CD4-positive, alpha-beta memory T cell (primary cell): ENCODE data around the gene ZBTB20. TPM values are rescaled to one million over a fixed set of nuclear protein-coding genes. Genes with fewer than 3 reads are reported as not detected.
"Not testable (repeated sequence)": the region's sequence is repeated elsewhere in the genome, so short reads cannot be mapped to it uniquely, and the experiment has no call there.

Source experiments
- CTCF ChIA-PET: fragments of 350-600 bp; sonication (Branson Sonifier 250); formaldehyde crosslinking; loops from one replicate; lab custom pipeline; 2021; ENCODE audit warnings: inconsistent platforms; ENCODE audit not compliant: partially characterized antibody; lab: Charles Lee
- POLR2A ChIA-PET: fragments of 350-600 bp; sonication (Branson Sonifier 250); formaldehyde crosslinking; loops from one replicate; lab custom pipeline; 2021; ENCODE audit not compliant: partially characterized antibody; lab: Charles Lee
- DNase-seq, 5 donors: peaks; one replicate each; pipeline versions ENCODE4 v3.0.0 to v3.0.0-alpha.2; 2020 to 2022; ENCODE audit warnings: mixed read lengths in 1 of 5
- H3K27ac ChIP-seq: one replicate; pipeline ENCODE4 v1.7.0; 2013; ENCODE audit warnings: low read depth, low read length
- H3K27me3 ChIP-seq: 2 replicates; pipeline ENCODE4 v1.7.0; 2013; ENCODE audit warnings: mild to moderate bottlenecking, low read length, moderate library complexity; ENCODE audit not compliant: insufficient read depth
- H3K36me3 ChIP-seq: 2 replicates; pipeline ENCODE4 v1.7.0; 2013; ENCODE audit warnings: mild to moderate bottlenecking, low read length, moderate library complexity; ENCODE audit not compliant: insufficient read depth
- H3K4me1 ChIP-seq: 2 replicates; pipeline ENCODE4 v1.7.0; 2013; ENCODE audit warnings: mild to moderate bottlenecking, low read length, moderate library complexity; ENCODE audit not compliant: insufficient read depth
- H3K4me3 ChIP-seq, 2 donors: one replicate each; pipeline ENCODE4 v1.7.0; 2013; ENCODE audit warnings: low read length in 2 of 2, mild to moderate bottlenecking in 1 of 2
- H3K9me3 ChIP-seq, 2 donors: one replicate each; pipeline ENCODE4 v1.7.0; 2013; ENCODE audit warnings: low read length in 2 of 2, control low read depth in 1 of 2; ENCODE audit not compliant: control insufficient read depth in 1 of 2
- H3K27ac Mint-ChIP-seq, 7 donors: one replicate each; pipeline ENCODE4 v1.8.0; 2020 to 2021; ENCODE audit warnings: mixed read lengths in 7 of 7, mild to moderate bottlenecking in 6 of 7, inconsistent platforms in 3 of 7, moderate library complexity in 3 of 7
- H3K27me3 Mint-ChIP-seq, 2 donors: one replicate each; pipeline ENCODE4 v1.8.0; 2020 to 2021; ENCODE audit warnings: mixed read lengths in 2 of 2
- H3K36me3 Mint-ChIP-seq, 2 donors: one replicate each; pipeline ENCODE4 v1.8.0; 2020 to 2021; ENCODE audit warnings: mixed read lengths in 2 of 2, inconsistent platforms in 1 of 2, mild to moderate bottlenecking in 1 of 2
- H3K4me1 Mint-ChIP-seq, 4 donors: one replicate each; pipeline ENCODE4 v1.8.0; 2020 to 2021; ENCODE audit warnings: mixed read lengths in 4 of 4, mild to moderate bottlenecking in 1 of 4
- H3K4me3 Mint-ChIP-seq, 8 donors: one replicate each; pipeline ENCODE4 v1.8.0; 2020 to 2021; ENCODE audit warnings: mixed read lengths in 8 of 8, mild to moderate bottlenecking in 7 of 8, moderate library complexity in 6 of 8, inconsistent platforms in 3 of 8
- H3K9me3 Mint-ChIP-seq, 8 donors: one replicate each; pipeline ENCODE4 v1.8.0; 2020 to 2021; ENCODE audit warnings: mixed read lengths in 8 of 8, mild to moderate bottlenecking in 5 of 8, inconsistent platforms in 3 of 8, moderate library complexity in 1 of 8
- intact Hi-C: fragments of 100-400 bp; cut with micrococcal nuclease; formaldehyde crosslinking; loops from one replicate; pipeline ENCODE4 v1.15.1; 2023
- polyA plus RNA-seq, 2 donors: library from polyadenylated mRNA; unstranded; fragments of 300-500 nt; fragmentation: Illumina TruSeq; gene quantifications; one replicate each; pipeline ENCODE4 v1.2.3, GENCODE V29; 2021
- total RNA-seq, 2 experiments: library from RNA; stranded (reverse); gene quantifications; one replicate each; pipeline ENCODE4 v1.2.3, GENCODE V29; 2021

Gene ZBTB20
- 10 to 100 TPM; 52.4 to 58.4 TPM for total RNA-seq
- polyA plus RNA-seq, result 10 to 100 TPM; 21.9 to 30.5 TPM

DNA sequence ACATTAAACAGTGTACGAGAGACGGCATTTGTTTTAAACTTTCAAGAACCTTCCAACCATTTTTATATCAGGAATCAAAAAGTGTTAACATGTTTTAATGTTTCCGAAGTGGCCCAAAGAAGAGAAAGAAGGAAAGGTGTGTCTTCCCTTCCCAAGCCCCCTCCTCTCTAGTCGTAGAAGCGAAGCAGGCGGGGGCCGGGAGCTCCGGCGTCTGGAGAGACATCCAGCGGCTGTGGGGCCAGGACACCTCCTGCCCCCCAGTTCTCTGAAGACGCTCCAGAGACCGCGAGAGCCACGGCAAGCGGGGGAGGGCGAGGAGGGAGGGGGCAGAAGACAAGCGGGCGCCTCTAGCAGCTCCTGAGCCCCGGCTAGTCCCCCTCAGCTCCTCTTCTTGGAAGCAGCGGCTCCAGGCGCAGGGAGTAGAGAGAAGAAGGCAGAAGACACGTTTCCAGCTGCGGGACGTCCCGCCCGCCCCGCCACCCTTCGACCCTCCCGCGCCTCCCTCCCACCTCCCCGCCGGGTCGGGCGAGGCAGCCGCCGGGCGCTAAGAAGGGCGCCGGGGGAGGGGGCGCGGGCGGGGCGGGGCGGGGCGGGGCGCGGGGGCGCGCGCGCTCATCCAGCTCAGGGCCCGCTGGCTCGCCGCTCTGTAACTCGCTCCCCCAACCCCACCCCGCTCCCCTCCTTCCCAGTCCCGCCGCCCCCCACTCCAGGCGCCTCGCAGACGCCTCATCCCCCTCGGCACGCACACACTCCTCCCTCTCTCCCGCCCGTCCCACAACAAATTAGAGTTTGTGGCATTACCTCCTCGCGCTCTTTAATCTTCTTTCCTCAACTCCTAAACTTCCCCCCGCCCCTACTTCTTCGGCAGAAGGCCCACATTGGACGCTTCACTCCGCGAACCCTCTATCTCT, at the start of gene ZBTB20:
ZBTB20 (minus strand) TSS at position 871 of the 911 bp plus-strand sequence.
- H3K36me3 ChIP-seq, result no peaks in the 10 kb centered on the region
- ChIA-PET CTCF (interaction anchor here (1.5 to 8.3 kb wide), 5 partner anchors 15 to 55 kb away, joined by 5 to 83 read pairs (median 6); no protein-coding TSS in a partner anchor), POLR2A (interaction anchor here (0.6 to 6.5 kb wide), 21 partner anchors 9 to 1402 kb away, joined by 3 to 289 read pairs (median 5); no protein-coding TSS in a partner anchor)
- H3K27me3 Mint-ChIP-seq, result no peaks in the 10 kb centered on the region
- peak within 1 kb of the TSS; percentile 73 to 97 for H3K4me3 ChIP-seq
- H3K4me1 ChIP-seq, result peaks cover 25% of the 10 kb centered on the region
- intact Hi-C loops, result loop anchor here (1.0 to 10.0 kb wide), 10 partner anchors 19 to 1632 kb away; partner anchors contain the start of genes CCDC191, NAA50, QTRT2 and SPICE1
- peaks cover 9 to 21% of the 10 kb centered on the region in 2 donors for H3K36me3 Mint-ChIP-seq
- peak; percentile 71 to 87 (median 76) for DNase-seq
- H3K4me1 Mint-ChIP-seq, result peaks cover 18 to 49% (median 29%) of the 10 kb centered on the region in 4 donors
- no peaks in the 10 kb centered on the region for H3K9me3 ChIP-seq
- peaks cover 0 to 4% (median 0%) of the 10 kb centered on the region in 8 donors for H3K9me3 Mint-ChIP-seq
- H3K27me3 ChIP-seq, result no peaks in the 10 kb centered on the region
- peak within 1 kb of the TSS; percentile 97 for H3K27ac ChIP-seq
- H3K4me3 Mint-ChIP-seq, result peak within 1 kb of the TSS; percentile 94 to 100 (median 98)
- H3K27ac Mint-ChIP-seq, result peak within 1 kb of the TSS; percentile 90 to 100 (median 100)

DNA sequence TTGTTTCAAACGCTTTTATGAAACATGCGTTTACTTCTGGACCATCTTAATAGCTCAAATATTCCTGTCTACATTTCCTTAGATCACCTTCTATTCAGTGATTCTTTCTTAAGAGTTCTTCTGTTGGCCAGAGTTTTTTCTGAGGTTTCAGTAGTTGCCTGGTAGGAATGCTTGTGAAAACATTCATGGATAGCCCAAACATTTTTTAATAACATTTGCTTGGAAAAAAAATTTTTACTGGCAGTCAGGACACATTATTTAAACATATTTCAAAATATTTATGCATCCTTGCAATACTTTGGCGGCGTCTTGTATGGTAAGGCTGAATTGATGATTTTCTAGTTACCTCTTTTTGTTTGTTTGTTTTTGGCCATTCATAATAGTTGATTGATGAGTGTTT, 47.4 kb upstream of the ZBTB20 start:
- no peak overlapping the region for H3K4me3 Mint-ChIP-seq
- Histone ChIP-seq H3K27ac (no peak overlapping the region), H3K4me1 (no peaks in the 10 kb centered on the region), H3K9me3 (no peaks in the 10 kb centered on the region), H3K27me3 (no peaks in the 10 kb centered on the region), H3K36me3 (no peaks in the 10 kb centered on the region), H3K4me3 (no peak overlapping the region)
- ChIA-PET CTCF (interaction anchor here (1.0 kb wide), 1 partner anchor 103 kb away, joined by 3 read pairs; no protein-coding TSS in a partner anchor), POLR2A (no interaction called here)
- H3K4me1 Mint-ChIP-seq, result no peaks in the 10 kb centered on the region
- peaks cover 2 to 10% (median 4%) of the 10 kb centered on the region in 8 donors for H3K9me3 Mint-ChIP-seq
- peaks cover 0 to 1% of the 10 kb centered on the region in 2 donors for H3K27me3 Mint-ChIP-seq
- no peak overlapping the region for H3K27ac Mint-ChIP-seq
- intact Hi-C loops, result no loop called here
- H3K36me3 Mint-ChIP-seq, result peaks cover under 1 to 11% of the 10 kb centered on the region in 2 donors
- DNase-seq, result no peak

GRCh38 chr3:115190747-115191146, 43.7 kb upstream of the ZBTB20 start:
- Mint-ChIP-seq H3K27ac (no peak overlapping the region), H3K9me3 (peaks cover 2 to 10% (median 5%) of the 10 kb centered on the region in 8 donors), H3K4me3 (no peak overlapping the region), H3K36me3 (peaks cover 2 to 4% of the 10 kb centered on the region in 2 donors), H3K4me1 (peaks cover 0 to 5% (median under 1%) of the 10 kb centered on the region in 4 donors), H3K27me3 (peaks cover 0 to 1% of the 10 kb centered on the region in 2 donors)
- Histone ChIP-seq H3K4me1 (no peaks in the 10 kb centered on the region), H3K27ac (no peak overlapping the region), H3K36me3 (no peaks in the 10 kb centered on the region), H3K9me3 (no peaks in the 10 kb centered on the region), H3K4me3 (no peak overlapping the region), H3K27me3 (no peaks in the 10 kb centered on the region)
- intact Hi-C loops, result no loop called here
- CTCF ChIA-PET, result no interaction called here
- DNase-seq, result no peak
- POLR2A ChIA-PET, result no interaction called here

GRCh38 chr3:115187149-115187757, 40.2 kb upstream of the ZBTB20 start:
- intact Hi-C loops, result no loop called here
- H3K9me3 ChIP-seq, result no peaks in the 10 kb centered on the region
- Mint-ChIP-seq H3K4me1 (peaks cover 0 to 5% (median under 1%) of the 10 kb centered on the region in 4 donors), H3K36me3 (peaks cover 2 to 4% of the 10 kb centered on the region in 2 donors), H3K27ac (no peak overlapping the region), H3K4me3 (no peak overlapping the region), H3K27me3 (no peaks in the 10 kb centered on the region), H3K9me3 (peaks cover 2 to 10% (median 5%) of the 10 kb centered on the region in 8 donors)
- CTCF ChIA-PET, result no interaction called here
- no peak overlapping the region for H3K27ac ChIP-seq
- no peak for DNase-seq
- POLR2A ChIA-PET, result no interaction called here
- H3K36me3 ChIP-seq, result no peaks in the 10 kb centered on the region
- no peaks in the 10 kb centered on the region for H3K27me3 ChIP-seq
- H3K4me3 ChIP-seq, result no peak overlapping the region
- H3K4me1 ChIP-seq, result no peaks in the 10 kb centered on the region

DNA sequence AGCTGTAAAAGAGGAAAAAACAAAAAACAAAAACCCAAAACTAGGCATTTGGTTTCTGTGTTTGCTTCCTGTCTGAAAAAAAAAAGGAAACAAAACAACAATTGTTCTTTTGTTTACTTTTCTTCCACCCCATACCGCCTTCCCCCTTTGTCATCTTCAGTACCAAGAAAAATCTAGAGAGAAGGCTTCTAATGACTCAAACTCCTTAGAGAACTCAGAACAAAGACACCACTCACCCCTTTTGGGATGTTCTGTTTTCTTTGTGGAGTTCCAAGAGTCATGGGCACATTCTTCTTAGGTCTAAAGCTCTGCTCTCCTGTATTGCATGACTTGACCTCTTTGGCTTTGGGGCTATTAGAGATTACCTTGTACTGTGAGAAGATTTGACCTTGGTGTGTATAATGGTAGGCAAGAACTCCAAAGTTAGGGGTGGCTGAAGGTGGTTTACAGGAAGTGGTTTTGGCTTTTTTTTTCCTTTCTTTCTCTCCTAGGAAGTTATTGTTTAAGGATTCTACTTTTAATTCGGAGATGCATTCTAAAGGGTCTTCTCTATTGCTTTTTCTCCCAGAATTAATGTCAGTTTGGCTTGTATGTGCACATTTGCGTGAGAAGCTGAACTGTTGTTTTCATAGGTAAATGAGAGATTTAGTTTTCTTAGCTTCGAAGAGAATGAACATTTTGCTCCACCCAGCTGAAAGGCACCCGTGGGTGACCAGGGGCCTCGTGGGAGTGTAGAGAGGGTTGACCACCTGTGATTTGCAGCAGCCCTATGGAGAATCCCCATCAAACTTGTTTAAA, 39.5 kb upstream of the ZBTB20 start:
- H3K4me1 ChIP-seq, result no peaks in the 10 kb centered on the region
- CTCF ChIA-PET, result interaction anchor here (0.9 kb wide), 1 partner anchor 200 kb away, joined by 3 read pairs; no protein-coding TSS in a partner anchor
- peaks cover 0 to 5% (median under 1%) of the 10 kb centered on the region in 4 donors for H3K4me1 Mint-ChIP-seq
- intact Hi-C loops, result no loop called here
- H3K4me3 Mint-ChIP-seq, result no peak overlapping the region
- peaks cover 2 to 3% of the 10 kb centered on the region in 2 donors for H3K36me3 Mint-ChIP-seq
- no peak for DNase-seq
- peaks cover 2 to 10% (median 4%) of the 10 kb centered on the region in 8 donors for H3K9me3 Mint-ChIP-seq
- no peak overlapping the region for H3K4me3 ChIP-seq
- no peaks in the 10 kb centered on the region for H3K36me3 ChIP-seq
- H3K27me3 ChIP-seq, result no peaks in the 10 kb centered on the region
- POLR2A ChIA-PET, result no interaction called here
- no peak overlapping the region for H3K27ac ChIP-seq
- no peak overlapping the region for H3K27ac Mint-ChIP-seq
- H3K27me3 Mint-ChIP-seq, result no peaks in the 10 kb centered on the region
- H3K9me3 ChIP-seq, result no peaks in the 10 kb centered on the region

DNA sequence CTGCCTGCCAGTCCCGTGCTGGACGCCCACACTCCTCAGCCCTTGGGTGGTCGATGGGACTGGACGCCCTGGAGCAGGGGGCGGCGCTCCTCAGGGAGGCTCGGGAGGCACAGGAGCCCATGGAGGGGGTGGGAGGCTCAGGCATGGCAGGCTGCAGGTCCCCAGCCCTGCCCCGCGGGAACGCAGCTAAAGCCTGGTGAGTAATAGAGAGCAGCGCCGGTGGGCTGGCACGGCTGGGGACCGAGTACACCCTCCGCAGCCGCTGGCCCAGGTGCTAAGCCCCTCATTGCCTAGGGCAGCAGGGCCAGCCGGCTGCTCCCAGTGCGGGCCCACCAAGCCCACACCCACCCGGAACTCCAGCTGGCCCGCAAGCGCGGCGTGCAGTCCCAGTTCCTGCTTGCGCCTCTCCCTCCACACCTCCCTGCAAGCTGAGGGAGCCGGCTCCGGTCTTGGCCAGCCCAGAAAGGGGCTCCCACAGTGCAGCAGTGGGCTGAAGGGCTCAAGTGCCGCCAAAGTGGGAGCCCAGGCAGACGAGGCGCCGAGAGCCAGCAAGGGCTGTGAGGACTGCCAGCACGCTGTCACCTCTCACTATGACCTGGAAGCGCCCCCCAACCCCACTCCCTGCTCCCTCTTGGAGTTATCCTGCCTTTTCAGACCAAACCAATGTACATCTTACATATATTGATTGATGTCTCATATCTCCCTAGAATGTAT, 37.9 kb upstream of the ZBTB20 start:
- H3K27me3 Mint-ChIP-seq, H3K27ac Mint-ChIP-seq: not testable (repeated sequence)

More for the DNA sequence above, 37.9 kb upstream of the ZBTB20 start:
- H3K27ac ChIP-seq, H3K27me3 ChIP-seq, intact Hi-C loops, H3K9me3 Mint-ChIP-seq, H3K4me3 Mint-ChIP-seq, H3K36me3 ChIP-seq, H3K9me3 ChIP-seq, POLR2A ChIA-PET, DNase-seq, H3K36me3 Mint-ChIP-seq, H3K4me1 ChIP-seq, H3K4me3 ChIP-seq, CTCF ChIA-PET, H3K4me1 Mint-ChIP-seq: not testable (repeated sequence)
